ENCODE data around the gene SEMA5A. TPM values are rescaled to one million over a fixed set of nuclear protein-coding genes. Genes with fewer than 3 reads are reported as not detected.

SEMA5A gene
- total and polyA plus RNA-seq, 2 of the 8 experiments (the other 6 are each of a cell fraction or from before 2014, with no cell fraction given), result 5.3 to 8.9 TPM

DNA sequence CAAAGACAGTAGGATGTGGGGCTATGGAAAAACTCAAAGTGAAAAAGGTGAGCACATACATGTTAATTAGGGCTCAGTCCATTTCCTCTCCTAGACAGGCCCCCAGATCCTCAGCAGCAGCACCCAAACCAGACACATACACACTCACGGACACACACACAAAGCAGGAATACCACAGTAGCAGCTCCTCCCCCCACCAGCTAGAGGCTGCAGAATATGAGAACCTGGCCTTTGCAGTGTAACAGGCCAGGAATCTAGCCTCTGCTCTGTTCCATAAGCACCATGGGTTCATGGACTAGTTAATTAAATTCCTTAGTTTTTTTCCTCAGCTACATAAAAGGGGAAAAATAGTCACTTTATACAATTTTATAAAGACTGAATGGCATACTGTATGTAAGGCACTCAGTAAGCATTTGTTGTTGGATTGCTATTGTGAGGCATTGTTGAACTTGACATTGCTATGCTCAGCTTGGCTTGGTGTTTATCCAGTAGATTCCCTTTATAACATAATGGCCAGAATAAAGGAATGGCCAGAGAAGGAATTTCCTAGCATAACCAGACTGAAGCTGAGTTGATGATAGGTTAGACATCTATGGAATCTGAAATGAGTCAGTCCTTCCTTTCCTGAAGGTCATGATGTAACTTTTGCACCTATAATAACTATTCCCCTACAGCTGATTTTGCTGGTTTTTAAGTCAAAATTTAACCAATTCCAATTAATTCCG is 186.8 kb downstream of the SEMA5A start:
- Histone ChIP-seq H3K4me2 (ENCODE audit: insufficient read depth in 1 of 2, low read depth in 2 of 2, low read length in 2 of 2) (no peak overlapping the region), H3K18ac (ENCODE audit: extremely low read depth, low read length) (no peak overlapping the region), H3K56ac (replicated peaks; ENCODE audit: insufficient read length, low read depth, low read length) (no peak overlapping the region), H3K4me3 (ENCODE audit: extremely low read depth in 1 of 4, insufficient read depth in 2 of 4, low read depth in 3 of 4, low read length in 4 of 4) (no peak overlapping the region), H3K4ac (replicated peaks; ENCODE audit: insufficient read length, low read depth, low read length) (no peak overlapping the region), H3K27ac (ENCODE audit: low read depth, low read length) (no peak overlapping the region), H2AK5ac (ENCODE audit: low read depth, low read length) (no peak overlapping the region), H3K36me3 (ENCODE audit: control insufficient read depth in 2 of 4, insufficient read depth in 4 of 4, low read length in 3 of 4) (no peaks in the 10 kb centered on the region), H4K20me1 (replicated peaks in 1 of 2; ENCODE audit: control insufficient read depth in 1 of 2, insufficient read depth in 2 of 2, low read length in 2 of 2) (no peaks in the 10 kb centered on the region), H3K4me1 (replicated peaks in 1 of 4; ENCODE audit: control insufficient read depth in 3 of 4, insufficient read depth in 4 of 4, low read length in 3 of 4) (no peaks in the 10 kb centered on the region), H4K91ac (replicated peaks; ENCODE audit: insufficient read length, low read length) (no peak overlapping the region), H3K23me2 (ENCODE audit: low read depth, low read length) (no peaks in the 10 kb centered on the region), H2BK5ac (ENCODE audit: low read depth, low read length) (no peak overlapping the region), H2BK15ac (ENCODE audit: low read length) (no peak overlapping the region), H3K79me1 (ENCODE audit: low read depth, low read length) (no peaks in the 10 kb centered on the region), H3K79me2 (ENCODE audit: control insufficient read depth in 1 of 2, insufficient read depth in 2 of 2, low read length in 2 of 2) (no peaks in the 10 kb centered on the region), H3K9me3 (ENCODE audit: insufficient read depth in 2 of 2, low read depth in 1 of 2, low read length in 1 of 2) (no peaks in the 10 kb centered on the region), H3K9ac (replicated peaks in 1 of 4; ENCODE audit: extremely low read depth in 1 of 4, low read depth in 3 of 4, low read length in 3 of 4) (no peak overlapping the region), H2BK20ac (ENCODE audit: low read length) (no peak overlapping the region), H4K8ac (ENCODE audit: extremely low read depth, insufficient read depth, low read length) (no peak overlapping the region), H4K5ac (ENCODE audit: insufficient read length, low read depth, low read length) (no peak overlapping the region), H3K27me3 (replicated peaks in 1 of 4; ENCODE audit: control insufficient read depth in 3 of 4, extremely low read depth in 1 of 4, insufficient read depth in 3 of 4, low read length in 3 of 4) (no peaks in the 10 kb centered on the region), H2BK12ac (ENCODE audit: low read depth, low read length) (no peak overlapping the region), H2BK120ac (replicated peaks; ENCODE audit: low read depth, low read length) (no peak overlapping the region), H3K23ac (ENCODE audit: insufficient read length) (no peak overlapping the region), H2AFZ (ENCODE audit: low read length) (no peak overlapping the region), H3K14ac (ENCODE audit: insufficient read length) (no peak overlapping the region)
- ChIA-PET CTCF (ENCODE audit: partially characterized antibody) (interaction anchor here (0.6 to 1.6 kb wide), 5 partner anchors 10 to 1967 kb away, joined by 3 to 4 read pairs (median 3); no protein-coding TSS in a partner anchor), POLR2A (ENCODE audit: partially characterized antibody) (interaction anchor here (0.6 kb wide), 1 partner anchor 504 kb away, joined by 4 read pairs; no protein-coding TSS in a partner anchor)
- 96% methylated on average over 2 of the region's 2 CpGs; no CpG with 5 or more reads in 1 of the 2 experiments for WGBS, 2 experiments (ENCODE audit: extremely low coverage in 1 of 2, insufficient coverage in 1 of 2, insufficient read length in 1 of 2, insufficient replicate concordance in 2 of 2, low coverage in 1 of 2, low lambda C conversion rate in 2 of 2, missing lambda C conversion rate in 1 of 2)
- DNase-seq (ENCODE audit: low read depth in 1 of 2, low spot score in 2 of 2) (no peak), FAIRE-seq (no peak)
- TF ChIP-seq EZH2 (IDR thresholded peaks at IDR 0.05; ENCODE audit: low read depth, low read length, severe bottlenecking), result no peak
- TF ChIP-seq BACH1 (IDR thresholded peaks at IDR 0.05; ENCODE audit: low read length), result no peak
- TF ChIP-seq SIX5 (IDR thresholded peaks at IDR 0.05; ENCODE audit: low read depth, low read length), result no peak
- no peak for TF ChIP-seq EGR1 (IDR thresholded peaks at IDR 0.05; ENCODE audit: borderline replicate concordance, low read depth, low read length)
- TF ChIP-seq, protein P1, sequence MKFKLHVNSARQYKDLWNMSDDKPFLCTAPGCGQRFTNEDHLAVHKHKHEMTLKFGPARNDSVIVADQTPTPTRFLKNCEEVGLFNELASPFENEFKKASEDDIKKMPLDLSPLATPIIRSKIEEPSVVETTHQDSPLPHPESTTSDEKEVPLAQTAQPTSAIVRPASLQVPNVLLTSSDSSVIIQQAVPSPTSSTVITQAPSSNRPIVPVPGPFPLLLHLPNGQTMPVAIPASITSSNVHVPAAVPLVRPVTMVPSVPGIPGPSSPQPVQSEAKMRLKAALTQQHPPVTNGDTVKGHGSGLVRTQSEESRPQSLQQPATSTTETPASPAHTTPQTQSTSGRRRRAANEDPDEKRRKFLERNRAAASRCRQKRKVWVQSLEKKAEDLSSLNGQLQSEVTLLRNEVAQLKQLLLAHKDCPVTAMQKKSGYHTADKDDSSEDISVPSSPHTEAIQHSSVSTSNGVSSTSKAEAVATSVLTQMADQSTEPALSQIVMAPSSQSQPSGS (IDR thresholded peaks at IDR 0.05; ENCODE audit: low read length), result no peak
- TF ChIP-seq, protein P2, sequence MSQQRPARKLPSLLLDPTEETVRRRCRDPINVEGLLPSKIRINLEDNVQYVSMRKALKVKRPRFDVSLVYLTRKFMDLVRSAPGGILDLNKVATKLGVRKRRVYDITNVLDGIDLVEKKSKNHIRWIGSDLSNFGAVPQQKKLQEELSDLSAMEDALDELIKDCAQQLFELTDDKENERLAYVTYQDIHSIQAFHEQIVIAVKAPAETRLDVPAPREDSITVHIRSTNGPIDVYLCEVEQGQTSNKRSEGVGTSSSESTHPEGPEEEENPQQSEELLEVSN (IDR thresholded peaks at IDR 0.05), result no peak
- no peak for TF ChIP-seq CHD2 (IDR thresholded peaks at IDR 0.05; ENCODE audit: low read length)
- no peak for TF ChIP-seq RBBP5 (IDR thresholded peaks at IDR 0.05; ENCODE audit: borderline replicate concordance, low read depth, low read length)
- no peak for TF ChIP-seq SUZ12 (IDR thresholded peaks at IDR 0.05; ENCODE audit: low read length)
- TF ChIP-seq CREB1 (IDR thresholded peaks at IDR 0.05), result no peak
- TF ChIP-seq SIRT6 (IDR thresholded peaks at IDR 0.05; ENCODE audit: low read length), result no peak
- TF ChIP-seq POLR2AphosphoS5 (IDR thresholded peaks at IDR 0.05; ENCODE audit: low read depth, low read length), result no peak

Measured in H1 (cell line).